ENCODE results near the gene EHD4.

DNA sequence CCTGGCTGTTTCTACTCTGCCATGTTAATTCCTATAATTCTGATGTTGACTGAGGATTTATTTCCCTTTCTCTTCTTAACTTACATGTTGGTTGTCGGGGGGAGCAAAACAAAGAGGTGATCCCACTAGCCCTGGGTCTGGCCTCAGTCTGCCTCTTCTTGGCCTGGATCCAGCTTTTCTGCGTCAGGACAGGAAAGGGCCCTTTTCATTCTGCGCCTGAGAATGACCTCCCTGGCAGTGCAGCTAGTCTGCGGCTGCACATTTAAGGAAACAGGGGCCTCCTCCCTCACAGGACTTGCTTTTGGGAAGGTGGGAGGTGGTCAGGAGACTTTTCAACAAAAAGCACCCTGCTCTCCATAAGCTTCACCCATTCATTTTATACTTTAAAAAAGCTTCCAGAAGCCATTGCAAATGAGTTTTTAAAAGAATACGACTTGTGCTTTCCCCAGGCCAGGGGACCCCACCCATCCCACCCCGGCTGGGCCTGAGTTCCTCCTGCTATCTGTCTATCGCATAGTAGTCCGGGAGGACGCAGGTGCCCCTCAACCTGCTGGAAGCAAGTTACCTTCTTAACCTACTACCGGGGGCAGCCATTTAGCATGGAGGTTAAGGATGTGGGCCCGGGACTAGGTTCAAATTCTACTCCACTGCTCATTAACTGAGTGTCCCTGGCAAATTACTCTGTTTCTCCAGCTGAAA, 21.3 kb upstream of the EHD4 start:
- TF ChIP-seq, protein P1, sequence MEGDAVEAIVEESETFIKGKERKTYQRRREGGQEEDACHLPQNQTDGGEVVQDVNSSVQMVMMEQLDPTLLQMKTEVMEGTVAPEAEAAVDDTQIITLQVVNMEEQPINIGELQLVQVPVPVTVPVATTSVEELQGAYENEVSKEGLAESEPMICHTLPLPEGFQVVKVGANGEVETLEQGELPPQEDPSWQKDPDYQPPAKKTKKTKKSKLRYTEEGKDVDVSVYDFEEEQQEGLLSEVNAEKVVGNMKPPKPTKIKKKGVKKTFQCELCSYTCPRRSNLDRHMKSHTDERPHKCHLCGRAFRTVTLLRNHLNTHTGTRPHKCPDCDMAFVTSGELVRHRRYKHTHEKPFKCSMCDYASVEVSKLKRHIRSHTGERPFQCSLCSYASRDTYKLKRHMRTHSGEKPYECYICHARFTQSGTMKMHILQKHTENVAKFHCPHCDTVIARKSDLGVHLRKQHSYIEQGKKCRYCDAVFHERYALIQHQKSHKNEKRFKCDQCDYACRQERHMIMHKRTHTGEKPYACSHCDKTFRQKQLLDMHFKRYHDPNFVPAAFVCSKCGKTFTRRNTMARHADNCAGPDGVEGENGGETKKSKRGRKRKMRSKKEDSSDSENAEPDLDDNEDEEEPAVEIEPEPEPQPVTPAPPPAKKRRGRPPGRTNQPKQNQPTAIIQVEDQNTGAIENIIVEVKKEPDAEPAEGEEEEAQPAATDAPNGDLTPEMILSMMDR (IDR thresholded peaks at IDR 0.05), result no peak
- TF ChIP-seq POLR2AphosphoS5 (IDR thresholded peaks at IDR 0.05; ENCODE audit: insufficient read depth in 1 of 2, low read depth in 1 of 2) (no peak), POLR2A (IDR thresholded peaks at IDR 0.05) (no peak)

Measured in vagina (tissue), 2 donors.